GM12864 (cell line): ENCODE results near the gene KIAA0232.

Experiments
- DNase-seq: peaks from one replicate; pipeline ENCODE4 v3.0.0-alpha.2; 2011; ENCODE audit warnings: low read depth
- H3K4me3 ChIP-seq: 2 replicates; pipeline ENCODE4 v1.5.1; 2011; ENCODE audit warnings: mild to moderate bottlenecking, low read depth, low read length, control low read depth
- CTCF ChIP-seq: IDR thresholded peaks from 2 replicates; pipeline ENCODE4 v1.5.1; 2011; ENCODE audit warnings: low read depth, mild to moderate bottlenecking, moderate library complexity, low read length, control low read depth, inconsistent platforms; ENCODE audit errors: missing control alignments

KIAA0232 gene

DNA sequence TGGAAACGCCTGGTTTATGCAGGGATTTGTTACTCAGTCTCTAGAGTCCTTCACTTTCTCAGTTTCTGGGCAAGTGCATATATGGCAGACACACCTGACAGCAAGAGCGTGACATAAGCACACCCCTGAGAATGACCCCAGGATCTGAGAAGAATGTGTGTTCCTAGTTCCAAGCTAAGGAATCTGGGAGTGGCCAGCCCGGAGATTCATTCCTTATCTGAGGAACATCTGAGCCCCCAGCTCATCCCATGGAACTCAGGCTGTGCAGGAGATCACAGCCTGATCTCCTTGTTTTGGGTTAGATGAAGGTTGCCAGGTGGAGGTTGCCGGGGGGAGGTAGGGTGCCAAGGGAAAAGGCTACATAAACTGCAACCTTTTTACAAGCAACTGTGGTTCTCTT is 23.8 kb upstream of the KIAA0232 start:
- no peak overlapping the region for H3K4me3 ChIP-seq
- no peak for DNase-seq
- no peak for TF ChIP-seq CTCF

DNA sequence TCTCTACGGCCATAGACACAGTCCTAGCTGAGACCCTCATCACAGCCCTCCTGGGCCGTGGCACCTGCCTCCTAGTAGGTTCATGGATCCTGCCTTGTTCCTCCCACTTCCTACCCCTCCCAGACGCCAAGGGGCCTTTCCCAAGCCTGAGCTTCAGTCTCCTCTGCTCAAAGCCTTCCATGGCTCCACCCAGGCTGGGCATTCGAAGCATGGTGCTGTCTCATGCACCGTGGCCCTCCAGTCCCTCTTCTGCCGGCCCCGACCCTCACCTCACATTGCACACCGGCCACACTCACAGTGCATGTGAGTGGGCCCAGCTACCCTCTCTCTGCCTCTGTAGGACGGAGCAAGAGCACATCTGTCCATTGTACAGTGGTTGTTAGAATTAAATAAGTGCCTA is 21.7 kb upstream of the KIAA0232 start:
- H3K4me3 ChIP-seq = no peak overlapping the region
- DNase-seq = no peak
- TF ChIP-seq CTCF = no peak

- no peak for TF ChIP-seq CTCF
- no peak overlapping the region for H3K4me3 ChIP-seq
- no peak for DNase-seq
Observed at GRCh38 chr4:6761649-6762615, 20.6 kb upstream of the KIAA0232 start.

DNA sequence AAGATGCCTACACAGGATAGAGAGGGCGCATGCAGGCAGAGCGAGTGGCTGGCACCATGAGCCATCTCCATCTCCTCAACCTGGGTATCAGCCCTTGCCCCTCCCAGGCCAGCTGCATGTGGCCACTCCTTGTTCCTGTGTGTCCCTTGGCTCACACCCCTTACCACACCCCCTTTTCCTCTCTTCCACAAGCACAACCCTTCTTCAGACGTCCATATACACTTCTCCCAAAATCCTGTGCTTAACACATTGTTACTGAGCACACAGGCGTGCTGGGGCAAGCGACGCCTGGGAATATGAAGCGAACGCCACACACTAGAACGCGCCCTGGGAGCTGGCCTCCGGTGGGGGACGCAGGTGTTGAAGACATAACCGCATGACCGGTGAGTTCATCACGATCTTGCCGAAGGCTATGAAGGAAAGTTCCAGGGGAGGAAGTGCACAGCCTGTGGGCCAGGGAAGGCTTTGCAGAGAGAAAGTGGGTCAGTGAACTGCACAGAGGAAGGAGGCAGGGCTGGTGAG is 19.1 kb upstream of the KIAA0232 start:
- no peak for TF ChIP-seq CTCF
- no peak for DNase-seq
- no peak overlapping the region for H3K4me3 ChIP-seq

DNA sequence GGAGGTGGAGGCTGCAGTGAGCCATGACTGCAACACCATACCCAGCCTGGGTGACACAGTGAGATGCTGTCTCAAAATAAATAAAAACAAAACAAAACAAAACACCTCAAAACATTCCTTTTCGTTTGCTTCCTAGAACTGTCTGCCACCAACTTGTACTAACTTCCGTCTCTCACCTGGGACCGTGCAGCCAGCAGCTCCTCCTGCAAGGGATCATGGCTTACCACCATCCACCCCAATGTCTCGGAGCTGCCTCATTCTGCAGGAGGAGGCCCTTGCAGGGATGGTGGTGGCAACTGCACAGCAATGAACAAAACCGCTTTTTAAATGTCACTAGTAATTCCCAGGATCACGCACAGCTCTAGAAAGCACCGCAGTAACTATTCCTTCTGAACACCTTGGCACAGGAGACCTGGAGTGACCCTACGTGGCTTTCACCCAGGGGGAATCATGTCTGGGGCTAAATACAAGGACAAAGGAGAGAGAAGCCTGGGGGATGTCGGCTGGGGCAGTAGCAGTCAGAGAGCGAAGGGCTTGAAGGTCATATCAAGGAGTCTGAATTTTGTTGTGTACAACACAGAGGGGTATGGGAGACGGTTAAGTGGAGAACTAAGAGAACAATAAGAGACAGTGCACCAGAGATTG is 17.4 kb upstream of the KIAA0232 start:
- DNase-seq = no peak
- TF ChIP-seq CTCF = no peak
- no peak overlapping the region for H3K4me3 ChIP-seq

- no peak for DNase-seq
- no peak for TF ChIP-seq CTCF
- H3K4me3 ChIP-seq = no peak overlapping the region
Observed at GRCh38 chr4:6765703-6766102, 16.8 kb upstream of the KIAA0232 start.
